A549 (cell line): ENCODE data around the gene BCAS3. TPM values are rescaled to one million over a fixed set of nuclear protein-coding genes. Genes with fewer than 3 reads are reported as not detected.
A peak's percentile ranks its signal among the peaks of the same experiment; 100 is the strongest.

Experiments
- ATAC-seq, 2 experiments: fragments of 200-7000 bp in 1 of 2; fragments of >200 bp in 1 of 2; cut with Nextera tagmentation in 1 of 2; cut with Tn5 transposase in 1 of 2; 3 replicates each; pipeline versions ENCODE4 v1.8.0 to v1.9.1; 2018 to 2020; ENCODE audit warnings: mild to moderate bottlenecking in 1 of 2, moderate library complexity in 1 of 2
- CTCF ChIA-PET: fragments of 300-600 bp; sonication (Branson Sonifier 250); formaldehyde crosslinking; extraction: SDS; loops from one replicate; lab custom pipeline; 2021; ENCODE audit warnings: antibody characterized with exemption, inconsistent platforms; lab: Yijun Ruan, JAX
- POLR2A ChIA-PET: fragments of 350-600 bp; formaldehyde crosslinking; extraction: SDS; loops from one replicate; lab custom pipeline; 2021; ENCODE audit warnings: antibody characterized with exemption, inconsistent platforms; lab: Yijun Ruan, JAX
- DNase-seq, 2 experiments: peaks; one replicate each; pipeline versions ENCODE4 v3.0.0 to v3.0.0-alpha.2; 2011 to 2016; ENCODE audit warnings: low read depth in 1 of 2, low spot score in 1 of 2
- FAIRE-seq: peaks from 2 replicates; lab custom pipeline; 2011; peaks lifted over from hg19 to GRCh38; lab: Jason Lieb, UNC
- H3K27ac ChIP-seq, 2 experiments: fragments of >200 bp; sonication (Bioruptor Twin); formaldehyde crosslinking; 3 replicates each; pipeline ENCODE4 v1.5.1; 2016 to 2017
- H3K4me1 ChIP-seq: fragments of >200 bp; sonication (Bioruptor Twin); formaldehyde crosslinking; 3 replicates; pipeline ENCODE4 v1.6.1; 2016
- H3K4me2 ChIP-seq: fragments of >200 bp; sonication (Bioruptor Twin); formaldehyde crosslinking; 3 replicates; pipeline ENCODE4 v1.6.1; 2016
- H3K4me3 ChIP-seq: fragments of >200 bp; sonication (Bioruptor Twin); formaldehyde crosslinking; 3 replicates; pipeline ENCODE4 v1.5.1; 2016
- H3K9me3 ChIP-seq: fragments of >200 bp; sonication (Bioruptor Twin); formaldehyde crosslinking; 3 replicates; pipeline ENCODE4 v1.6.1; 2016
- CBX2 ChIP-seq: fragments of 200-600 bp; sonication (generic); IDR thresholded peaks from 2 replicates; pipeline ENCODE4 v1.6.1; 2016; ENCODE audit warnings: low read depth, mild to moderate bottlenecking, borderline replicate concordance
- CHD2 ChIP-seq: fragments of 150-350 bp; IDR thresholded peaks from 2 replicates; pipeline ENCODE4 v1.6.1; 2014; ENCODE audit warnings: low read length; ENCODE audit not compliant: partially characterized antibody
- CHD4 ChIP-seq: fragments of 200-600 bp; sonication (generic); IDR thresholded peaks from 2 replicates; pipeline ENCODE4 v1.6.1; 2016; ENCODE audit warnings: antibody characterized with exemption, mild to moderate bottlenecking, borderline replicate concordance
- EHF ChIP-seq: fragments of 250-450 bp; sonication (Bioruptor Pico); IDR thresholded peaks from 2 replicates; pipeline ENCODE4 v1.5.0; 2020; ENCODE audit warnings: mild to moderate bottlenecking
- EHMT2 ChIP-seq: fragments of 200-600 bp; sonication (generic); IDR thresholded peaks from 2 replicates; pipeline ENCODE4 v1.6.1; 2016; ENCODE audit warnings: antibody characterized with exemption, low read depth, mild to moderate bottlenecking, moderate library complexity
- FOSB ChIP-seq: fragments of 250-450 bp; sonication (Bioruptor Pico); IDR thresholded peaks from 2 replicates; pipeline ENCODE4 v1.5.0; 2020; ENCODE audit warnings: mild to moderate bottlenecking, moderate library complexity
- HDAC2 ChIP-seq: fragments of 200-600 bp; sonication (generic); IDR thresholded peaks from 2 replicates; pipeline ENCODE4 v1.6.1; 2016
- HOXA7 ChIP-seq: fragments of 250-450 bp; sonication (Bioruptor Pico); IDR thresholded peaks from 2 replicates; pipeline ENCODE4 v1.5.0; 2020; ENCODE audit warnings: mild to moderate bottlenecking, moderate library complexity
- JUNB ChIP-seq: fragments of >200 bp; sonication (Bioruptor Twin); formaldehyde crosslinking; IDR thresholded peaks from 2 replicates; pipeline ENCODE4 v1.6.1; 2016
- KDM5A ChIP-seq: fragments of 200-600 bp; sonication (generic); IDR thresholded peaks from 2 replicates; pipeline ENCODE4 v1.6.1; 2016; ENCODE audit warnings: antibody characterized with exemption, mild to moderate bottlenecking
- MAZ ChIP-seq: fragments of 150-350 bp; IDR thresholded peaks from 2 replicates; pipeline ENCODE4 v1.6.1; 2014; ENCODE audit warnings: antibody characterized with exemption, low read depth, low read length, borderline replicate concordance
- MYC ChIP-seq: IDR thresholded peaks from 2 replicates; pipeline ENCODE4 v1.6.1; 2012; ENCODE audit warnings: mild to moderate bottlenecking, inconsistent platforms, low read length, improper control_type of control experiment, borderline replicate concordance
- NFE2L2 ChIP-seq: fragments of 150-350 bp; conservative IDR thresholded peaks from 2 replicates; pipeline ENCODE4 v1.6.1; 2014; ENCODE audit warnings: low read length
- NR3C1 ChIP-seq: fragments of >200 bp; sonication (Bioruptor Twin); formaldehyde crosslinking; IDR thresholded peaks from 3 replicates; pipeline ENCODE4 v1.6.1; 2017
- RARB ChIP-seq: fragments of 250-450 bp; sonication (Bioruptor Pico); IDR thresholded peaks from 2 replicates; pipeline ENCODE4 v1.8.0; 2021; ENCODE audit warnings: mild to moderate bottlenecking, moderate library complexity
- RFX5 ChIP-seq: fragments of 450-650 bp; IDR thresholded peaks from 2 replicates; pipeline ENCODE4 v1.7.1; 2014; ENCODE audit warnings: antibody characterized with exemption, mild to moderate bottlenecking, moderate library complexity
- RNF2 ChIP-seq: fragments of 200-600 bp; sonication (generic); IDR thresholded peaks from 2 replicates; pipeline ENCODE4 v1.6.1; 2016; ENCODE audit warnings: low read depth, mild to moderate bottlenecking, antibody characterized with exemption, moderate library complexity, borderline replicate concordance
- SMC3 ChIP-seq: fragments of >200 bp; sonication (Bioruptor Twin); formaldehyde crosslinking; IDR thresholded peaks from 3 replicates; pipeline ENCODE4 v1.6.1; 2018; ENCODE audit warnings: inconsistent platforms
- TFCP2L1 ChIP-seq: fragments of 250-450 bp; sonication (Bioruptor Pico); IDR thresholded peaks from 2 replicates; pipeline ENCODE4 v1.5.0; 2021; ENCODE audit warnings: mild to moderate bottlenecking
- ZSCAN20 ChIP-seq: fragments of 250-450 bp; sonication (Bioruptor Pico); IDR thresholded peaks from 2 replicates; pipeline ENCODE4 v1.8.0; 2022; ENCODE audit warnings: mild to moderate bottlenecking, moderate library complexity
- whole genome bisulfite sequencing: methylation state at CpG from one replicate; pipeline ENCODE4 v1.1.6; 2017; ENCODE audit errors: missing lambda C conversion rate; 5-methylcytosine and 5-hydroxymethylcytosine counted together
- polyA plus RNA-seq, 4 experiments: library from polyadenylated mRNA; depleted of rRNA in 3 of 4; stranded (reverse); fragments of >200 nt; fragmentation: RNase III in 1 of 4; extraction: RNeasy Plus Mini Kit Qiagen cat#74134 plus additional on column Dnase treatment in 1 of 4; gene quantifications; 2 replicates in 3 of 4; 3 replicates in 1 of 4; pipeline ENCODE4 v1.2.3, GENCODE V29; 2011 to 2017
- TF ChIP-seq, protein P1 (sequence below): fragments of 250-450 bp; sonication (Bioruptor Pico); IDR thresholded peaks from 2 replicates; pipeline ENCODE4 v1.5.0; 2021; ENCODE audit warnings: mild to moderate bottlenecking, moderate library complexity, borderline replicate concordance
- TF ChIP-seq, protein P2 (sequence below): IDR thresholded peaks from 2 replicates; pipeline ENCODE4 v1.6.1; 2012; ENCODE audit warnings: low read depth, borderline replicate concordance
- TF ChIP-seq, protein P3 (sequence below): fragments of 450-650 bp; IDR thresholded peaks from 2 replicates; pipeline ENCODE4 v1.6.1; 2014; ENCODE audit warnings: antibody characterized with exemption
- TF ChIP-seq, protein P4 (sequence below): fragments of >200 bp; sonication (Bioruptor Twin); formaldehyde crosslinking; IDR thresholded peaks from 2 replicates; pipeline ENCODE4 v1.6.1; 2016
- TF ChIP-seq, protein P5 (sequence below): IDR thresholded peaks from 2 replicates; pipeline ENCODE4 v1.6.1; 2012

BCAS3 gene
- polyA plus RNA-seq, 2 of the 4 experiments (the other 2 are of a cell fraction), result 14.7 to 43.4 TPM

DNA sequence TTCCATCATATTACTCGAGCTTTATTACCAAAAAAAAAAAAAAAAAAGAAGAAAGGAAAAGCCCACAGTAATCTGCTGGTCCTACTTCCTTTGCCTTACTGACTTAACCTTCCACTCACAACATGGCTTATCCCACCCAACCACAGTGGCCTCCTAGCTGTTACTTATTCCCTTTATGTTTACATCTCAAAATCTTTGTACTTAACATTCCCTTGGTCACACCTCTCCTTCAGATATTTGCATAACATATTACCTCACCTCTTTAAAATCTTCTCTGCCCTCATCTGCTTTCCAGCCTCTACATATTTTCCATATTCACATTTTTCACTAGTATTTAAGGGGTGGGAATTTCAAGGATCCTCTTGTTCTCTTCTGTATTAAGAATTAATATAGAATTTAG lies 395.0 kb downstream of the BCAS3 start (continued):
- TF ChIP-seq, protein P1, sequence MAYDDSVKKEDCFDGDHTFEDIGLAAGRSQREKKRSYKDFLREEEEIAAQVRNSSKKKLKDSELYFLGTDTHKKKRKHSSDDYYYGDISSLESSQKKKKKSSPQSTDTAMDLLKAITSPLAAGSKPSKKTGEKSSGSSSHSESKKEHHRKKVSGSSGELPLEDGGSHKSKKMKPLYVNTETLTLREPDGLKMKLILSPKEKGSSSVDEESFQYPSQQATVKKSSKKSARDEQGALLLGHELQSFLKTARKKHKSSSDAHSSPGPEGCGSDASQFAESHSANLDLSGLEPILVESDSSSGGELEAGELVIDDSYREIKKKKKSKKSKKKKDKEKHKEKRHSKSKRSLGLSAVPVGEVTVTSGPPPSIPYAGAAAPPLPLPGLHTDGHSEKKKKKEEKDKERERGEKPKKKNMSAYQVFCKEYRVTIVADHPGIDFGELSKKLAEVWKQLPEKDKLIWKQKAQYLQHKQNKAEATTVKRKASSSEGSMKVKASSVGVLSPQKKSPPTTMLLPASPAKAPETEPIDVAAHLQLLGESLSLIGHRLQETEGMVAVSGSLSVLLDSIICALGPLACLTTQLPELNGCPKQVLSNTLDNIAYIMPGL (CRISPR knock-in tag), result no peak

DNA sequence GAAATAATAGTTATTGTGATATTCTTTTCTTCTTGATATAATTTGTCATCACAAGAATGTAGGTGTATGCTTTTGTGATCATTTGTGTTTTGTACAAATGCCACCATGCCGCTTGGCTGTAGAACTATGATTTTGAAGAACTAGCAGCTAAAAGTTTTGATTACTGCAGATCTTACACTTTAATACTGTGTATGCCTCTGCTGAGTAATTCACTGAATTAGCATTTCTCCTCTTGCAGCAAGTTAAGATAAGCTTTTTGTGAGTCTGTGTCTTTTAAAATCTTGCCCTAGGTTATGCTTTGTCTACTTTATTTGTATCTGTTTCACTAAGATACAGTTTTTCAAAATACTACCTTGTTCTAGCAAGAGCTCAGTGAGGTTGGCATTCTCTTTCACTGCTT lies 395.5 kb downstream of the BCAS3 start:
- CTCF ChIA-PET, result interaction anchor here (0.6 to 1.6 kb wide), 7 partner anchors 10 to 352 kb away, joined by 3 to 4 read pairs (median 3); no protein-coding TSS in a partner anchor
- no peak for TF ChIP-seq RARB (CRISPR knock-in tag)
- TF ChIP-seq KDM5A, result no peak
- TF ChIP-seq CHD2, result no peak
- no peak for TF ChIP-seq NFE2L2
- TF ChIP-seq HOXA7, result no peak
- TF ChIP-seq, protein P2, sequence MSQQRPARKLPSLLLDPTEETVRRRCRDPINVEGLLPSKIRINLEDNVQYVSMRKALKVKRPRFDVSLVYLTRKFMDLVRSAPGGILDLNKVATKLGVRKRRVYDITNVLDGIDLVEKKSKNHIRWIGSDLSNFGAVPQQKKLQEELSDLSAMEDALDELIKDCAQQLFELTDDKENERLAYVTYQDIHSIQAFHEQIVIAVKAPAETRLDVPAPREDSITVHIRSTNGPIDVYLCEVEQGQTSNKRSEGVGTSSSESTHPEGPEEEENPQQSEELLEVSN, result no peak
- no peak for TF ChIP-seq EHF (CRISPR knock-in tag)
- TF ChIP-seq MYC, result no peak

DNA sequence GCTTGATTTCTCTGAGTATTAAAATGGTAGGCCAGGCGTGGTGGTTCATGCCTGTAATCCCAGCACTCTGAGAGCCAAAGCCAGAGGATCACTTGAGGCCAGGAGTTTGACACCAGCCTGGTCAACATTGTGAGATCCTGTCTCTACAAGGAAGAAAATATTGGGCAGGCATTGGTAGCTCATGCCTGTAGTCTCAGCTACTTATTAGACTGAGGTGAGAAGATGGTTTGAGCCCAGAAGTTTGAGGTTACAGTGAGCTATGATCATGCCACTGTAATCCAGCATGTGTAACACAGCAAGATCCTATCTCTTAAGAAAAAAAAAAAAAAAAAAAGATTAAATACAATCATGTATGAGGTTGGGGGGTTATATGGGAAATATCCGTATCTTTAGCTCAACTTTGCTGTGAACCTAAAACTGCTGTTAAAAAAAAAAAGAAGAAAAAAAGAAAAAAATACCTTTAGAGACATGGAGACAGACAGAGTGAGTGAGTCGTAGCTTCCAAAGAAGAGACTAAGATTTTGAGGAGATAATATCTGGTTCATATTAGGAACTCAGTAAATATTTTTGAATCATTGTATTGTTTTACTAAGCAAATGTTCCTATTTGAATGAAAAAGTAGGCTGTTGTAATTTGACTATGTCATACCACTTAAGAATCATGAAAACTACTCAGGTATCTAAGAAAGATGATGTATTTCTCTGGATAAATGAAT lies 396.3 kb downstream of the BCAS3 start:
- H3K4me3 ChIP-seq, result no peak overlapping the region
- CTCF ChIA-PET, result interaction anchor here (0.6 to 1.6 kb wide), 10 partner anchors 10 to 353 kb away, joined by 3 to 7 read pairs (median 4); no protein-coding TSS in a partner anchor
- FAIRE-seq (peak; percentile 63), DNase-seq (no peak), ATAC-seq (no peak)
- peaks cover 5% of the 10 kb centered on the region; the same call in 1 of the 3 replicates for H3K4me1 ChIP-seq
- TF ChIP-seq HDAC2 (no peak), RNF2 (no peak), CBX2 (no peak), EHMT2 (no peak), JUNB (no peak), CHD4 (no peak), TFCP2L1 (CRISPR knock-in tag) (no peak), MAZ (no peak), NR3C1 (no peak), ZSCAN20 (no peak), FOSB (no peak), SMC3 (no peak), RFX5 (no peak)
- TF ChIP-seq, protein P3, sequence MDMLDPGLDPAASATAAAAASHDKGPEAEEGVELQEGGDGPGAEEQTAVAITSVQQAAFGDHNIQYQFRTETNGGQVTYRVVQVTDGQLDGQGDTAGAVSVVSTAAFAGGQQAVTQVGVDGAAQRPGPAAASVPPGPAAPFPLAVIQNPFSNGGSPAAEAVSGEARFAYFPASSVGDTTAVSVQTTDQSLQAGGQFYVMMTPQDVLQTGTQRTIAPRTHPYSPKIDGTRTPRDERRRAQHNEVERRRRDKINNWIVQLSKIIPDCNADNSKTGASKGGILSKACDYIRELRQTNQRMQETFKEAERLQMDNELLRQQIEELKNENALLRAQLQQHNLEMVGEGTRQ, result no peak
- TF ChIP-seq, protein P4, sequence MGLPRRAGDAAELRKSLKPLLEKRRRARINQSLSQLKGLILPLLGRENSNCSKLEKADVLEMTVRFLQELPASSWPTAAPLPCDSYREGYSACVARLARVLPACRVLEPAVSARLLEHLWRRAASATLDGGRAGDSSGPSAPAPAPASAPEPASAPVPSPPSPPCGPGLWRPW, result no peak
- TF ChIP-seq, protein P2, result no peak
- TF ChIP-seq, protein P5, sequence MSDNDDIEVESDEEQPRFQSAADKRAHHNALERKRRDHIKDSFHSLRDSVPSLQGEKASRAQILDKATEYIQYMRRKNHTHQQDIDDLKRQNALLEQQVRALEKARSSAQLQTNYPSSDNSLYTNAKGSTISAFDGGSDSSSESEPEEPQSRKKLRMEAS, result no peak
- no peak overlapping the region for H3K4me2 ChIP-seq
- POLR2A ChIA-PET, result interaction anchor here (0.6 kb wide), 1 partner anchor 127 kb away, joined by 6 read pairs; no protein-coding TSS in a partner anchor
- H3K27ac ChIP-seq, result no peak overlapping the region
- WGBS, result 87% methylated on average over 3 of the region's 3 CpGs
- no peaks in the 10 kb centered on the region for H3K9me3 ChIP-seq

More for the DNA sequence above, 395.5 kb downstream of the BCAS3 start:
- ATAC-seq (no peak), DNase-seq (no peak), FAIRE-seq (no peak)
- Histone ChIP-seq H3K4me2 (no peak overlapping the region), H3K9me3 (no peaks in the 10 kb centered on the region), H3K4me3 (no peak overlapping the region), H3K4me1 (peaks cover 5% of the 10 kb centered on the region; the same call in 1 of the 3 replicates), H3K27ac (no peak overlapping the region)
- 95% methylated on average over 1 of the region's 1 CpG for WGBS
- POLR2A ChIA-PET, result no interaction called here
